GM19438 (cell line): Measurements from ENCODE around the gene RADIL.

Experiments used
- ATAC-seq: cut with Tn5 transposase; IDR thresholded peaks from one replicate; pipeline ENCODE4 v1.9.1; 2021; ENCODE audit warnings: low read depth; ENCODE audit not compliant: unreplicated experiment

RADIL gene

DNA sequence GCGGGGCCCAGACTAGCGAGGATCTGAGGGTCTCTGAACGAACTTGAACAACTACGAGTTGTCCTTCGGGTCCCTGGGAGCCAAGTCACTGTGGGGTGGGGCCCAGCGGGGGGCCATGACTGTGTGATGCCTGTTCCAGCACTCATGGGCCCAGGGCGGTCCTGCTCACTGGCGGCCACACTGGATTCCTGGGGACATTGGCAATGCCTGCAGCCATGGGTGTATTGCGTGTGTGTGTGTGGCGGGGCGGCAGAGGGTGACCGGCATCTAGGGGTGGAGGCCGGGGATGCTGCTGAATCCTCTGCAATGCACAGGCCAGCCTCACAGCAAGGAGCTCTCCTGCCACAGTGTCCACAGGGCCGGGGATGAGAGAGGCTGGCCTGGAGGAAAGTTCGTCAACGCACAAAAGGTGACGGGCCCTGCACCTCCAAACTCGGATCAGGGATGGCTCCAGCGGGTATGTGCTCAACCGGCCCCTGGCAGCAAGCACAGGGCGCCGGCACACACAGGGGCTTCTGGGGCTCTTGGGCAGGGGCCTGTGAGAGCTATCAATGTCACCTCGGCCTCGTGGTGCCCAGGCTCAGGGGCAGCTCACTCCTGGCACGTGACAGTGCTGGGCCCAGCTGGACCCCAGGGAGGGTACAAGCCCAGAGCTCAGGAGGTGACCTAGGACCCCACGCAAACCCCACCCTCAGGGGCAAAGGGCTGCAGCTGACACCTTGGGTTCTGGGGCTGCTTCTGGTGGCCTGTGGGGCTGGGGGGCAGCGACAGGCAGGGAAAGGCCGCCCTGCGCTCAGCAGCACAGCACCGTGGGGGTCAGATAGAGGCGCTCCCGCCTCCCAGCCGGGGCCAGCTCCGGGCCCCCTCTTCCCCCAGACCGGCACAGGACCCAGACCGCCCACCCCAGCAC is 49.6 kb downstream of the RADIL start:
- no peak for ATAC-seq

DNA sequence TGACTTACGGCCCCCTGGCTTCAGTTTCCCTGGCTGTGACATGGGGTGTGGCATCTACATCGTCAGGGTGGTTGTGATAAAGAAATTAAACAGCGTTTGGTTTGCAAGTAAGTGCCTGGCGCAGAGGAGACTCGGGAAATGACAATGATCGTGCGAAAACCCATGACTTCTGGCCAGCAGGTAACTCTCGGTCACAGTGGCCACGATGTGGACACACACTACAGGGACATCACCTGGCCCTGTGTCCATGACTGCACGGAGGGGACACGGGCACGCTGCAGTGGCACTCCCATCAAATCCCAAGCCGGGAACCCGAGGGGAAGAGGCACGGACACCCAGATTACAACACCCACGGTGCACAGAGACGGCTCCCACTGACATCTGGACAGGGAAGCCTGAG is 50.3 kb downstream of the RADIL start:
- no peak for ATAC-seq

DNA sequence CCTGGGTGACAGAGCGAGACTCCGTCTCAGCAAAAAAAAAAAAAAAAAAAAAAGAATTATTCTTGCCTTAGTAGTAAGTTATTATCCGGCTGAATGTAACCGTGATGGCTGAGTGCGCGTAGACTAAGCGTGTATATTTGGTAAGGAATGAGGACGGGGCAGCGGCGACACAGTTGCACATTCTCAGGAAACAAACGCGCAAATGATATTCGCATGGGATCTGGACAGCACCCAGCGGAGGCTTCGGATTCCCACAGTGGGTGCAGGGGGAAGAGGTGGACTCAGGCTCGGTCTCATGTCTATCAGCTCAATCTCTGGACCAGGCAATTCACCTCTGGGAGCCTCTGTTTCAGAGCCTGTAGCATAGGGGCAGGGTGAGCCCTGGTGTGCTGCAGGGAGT is 50.8 kb downstream of the RADIL start:
- no peak for ATAC-seq

DNA sequence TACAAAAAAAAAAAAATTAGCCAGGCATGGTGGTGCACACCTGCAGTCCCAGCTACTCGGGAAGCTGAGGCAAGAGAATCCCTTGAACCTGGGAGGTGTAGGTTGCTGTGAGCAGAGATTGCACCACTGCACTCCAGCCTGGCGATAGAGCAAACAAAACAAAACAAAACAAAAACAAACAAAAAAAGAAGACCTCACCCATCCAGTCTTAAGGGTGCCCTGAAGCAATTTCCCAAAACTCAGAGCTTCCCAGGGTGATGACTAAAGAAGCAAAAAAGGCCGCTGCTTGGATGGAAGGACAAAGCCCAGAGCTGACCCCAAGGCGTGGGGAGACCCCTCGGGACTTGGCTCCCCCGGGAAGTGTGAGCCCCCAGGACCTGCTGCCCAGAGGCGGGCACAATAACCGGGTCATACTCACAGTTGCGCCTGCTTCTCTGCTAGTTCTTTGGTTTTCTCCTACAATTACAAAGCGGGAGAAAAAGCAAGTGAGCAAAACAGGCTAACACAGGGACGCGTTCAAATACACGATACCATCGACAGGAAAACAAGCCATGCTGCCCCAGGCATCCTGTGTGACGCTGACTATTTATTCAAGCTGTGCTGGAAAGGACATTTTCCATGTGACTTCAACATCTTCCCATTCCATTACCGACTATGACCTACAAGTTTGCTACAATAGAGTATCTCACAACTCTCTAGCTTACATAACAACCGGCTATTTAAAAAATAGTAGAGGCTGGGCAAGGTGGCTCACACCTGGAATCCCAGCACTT is 51.6 kb downstream of the RADIL start:
- ATAC-seq, result no peak

DNA sequence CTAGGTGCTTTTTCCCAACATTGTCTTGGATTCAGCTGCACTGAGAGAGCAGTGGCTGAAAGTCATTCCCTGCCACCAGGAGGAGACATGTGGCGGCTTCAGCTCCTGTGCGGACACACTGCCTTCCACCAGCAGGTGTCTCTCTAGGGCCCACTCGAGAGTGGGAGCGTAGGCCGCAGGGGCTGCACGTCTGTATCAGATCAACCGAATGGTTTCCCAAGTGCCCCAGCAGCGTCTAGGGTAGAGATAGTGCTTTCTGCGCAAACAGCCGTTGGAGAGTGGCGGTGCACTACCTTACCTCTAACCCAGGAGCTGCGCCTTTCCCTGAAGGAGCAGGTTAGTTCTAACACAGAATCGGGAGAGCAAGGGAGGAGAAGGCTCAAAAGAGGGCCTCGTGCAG is 53.3 kb downstream of the RADIL start:
- ATAC-seq, result no peak

DNA sequence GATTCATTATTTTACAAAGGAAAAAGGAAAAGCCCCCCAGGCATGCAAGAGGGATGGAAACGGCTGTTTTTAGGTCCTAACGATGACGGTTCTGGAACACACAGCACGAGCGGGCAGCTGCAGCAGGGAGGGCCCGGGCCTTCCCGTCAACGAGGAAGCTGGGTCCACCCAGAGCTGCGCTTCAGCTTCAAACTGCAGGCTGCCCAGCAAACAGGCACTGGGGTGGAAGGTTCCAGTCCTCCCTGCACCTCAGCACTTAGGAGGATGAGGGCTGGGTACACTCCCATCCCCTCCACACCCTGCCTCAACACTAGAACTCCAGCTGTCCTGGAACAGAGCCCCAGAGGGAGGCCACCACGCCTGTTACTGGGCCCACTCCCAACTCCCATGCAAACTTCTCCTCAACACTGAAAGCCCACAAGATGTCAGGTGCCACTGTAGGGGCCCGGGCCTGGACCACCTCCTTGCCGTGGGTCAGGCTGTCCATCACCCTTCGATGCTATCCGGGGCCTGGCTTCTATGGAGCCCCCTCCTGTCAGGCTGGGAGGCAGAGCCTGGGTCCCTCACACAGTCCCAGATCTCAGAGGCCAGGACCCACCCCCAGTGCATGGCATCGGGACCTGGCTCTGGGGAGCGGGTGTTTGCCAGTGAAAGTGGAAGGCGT is 54.7 kb downstream of the RADIL start:
- no peak for ATAC-seq

DNA sequence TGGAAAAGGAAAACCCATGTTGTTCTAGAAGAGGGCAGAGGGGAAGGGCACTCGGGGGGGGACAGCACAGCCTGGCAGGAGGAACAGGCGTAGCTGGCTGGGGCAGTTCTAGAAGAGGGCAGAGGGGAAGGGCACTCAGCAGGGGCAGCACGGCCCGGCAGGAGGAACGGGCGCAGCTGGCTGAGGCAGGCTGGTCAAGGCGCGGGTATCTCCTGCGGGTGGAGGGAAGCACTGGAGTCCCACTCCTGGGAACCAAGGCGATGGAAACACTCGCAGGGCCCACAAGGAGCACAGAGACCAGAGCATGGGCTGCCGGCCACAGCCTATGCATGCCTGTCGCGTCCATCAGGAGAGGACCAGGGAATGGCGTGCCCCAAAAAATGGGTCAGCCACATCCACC is 58.4 kb downstream of the RADIL start:
- ATAC-seq, result no peak

DNA sequence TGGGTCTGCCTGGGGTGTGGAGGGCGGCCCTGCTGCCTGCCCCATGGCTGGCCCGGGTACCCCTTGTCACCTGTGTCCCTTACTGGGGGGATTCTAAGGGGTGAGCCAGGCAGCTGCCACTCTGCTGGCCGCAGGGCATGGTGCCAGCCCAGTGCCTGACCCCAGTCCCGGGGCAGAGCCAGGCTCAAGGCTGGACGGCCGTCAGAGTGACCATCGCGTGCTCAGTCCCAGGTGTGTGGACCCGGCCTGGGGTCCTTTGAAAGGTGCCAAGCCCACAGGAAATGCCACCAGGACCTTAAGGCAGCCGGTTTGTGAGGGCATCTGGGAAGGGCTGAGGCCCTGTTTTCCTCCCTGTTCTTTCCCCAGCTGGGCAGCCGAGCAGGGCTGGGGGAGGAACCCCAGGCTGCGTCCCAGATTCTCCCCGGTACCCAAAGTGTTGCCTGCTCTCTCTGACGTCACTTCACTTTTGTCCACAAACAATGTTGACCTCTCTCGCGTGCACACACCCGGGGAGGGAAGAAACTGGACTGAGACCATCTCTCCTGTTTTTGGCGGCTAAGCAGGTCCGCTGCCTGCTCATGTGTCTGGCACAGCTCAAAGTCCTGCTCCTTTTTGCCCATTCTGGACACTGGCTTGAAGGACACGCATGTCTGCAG is 59.3 kb downstream of the RADIL start:
- ATAC-seq, result no peak

DNA sequence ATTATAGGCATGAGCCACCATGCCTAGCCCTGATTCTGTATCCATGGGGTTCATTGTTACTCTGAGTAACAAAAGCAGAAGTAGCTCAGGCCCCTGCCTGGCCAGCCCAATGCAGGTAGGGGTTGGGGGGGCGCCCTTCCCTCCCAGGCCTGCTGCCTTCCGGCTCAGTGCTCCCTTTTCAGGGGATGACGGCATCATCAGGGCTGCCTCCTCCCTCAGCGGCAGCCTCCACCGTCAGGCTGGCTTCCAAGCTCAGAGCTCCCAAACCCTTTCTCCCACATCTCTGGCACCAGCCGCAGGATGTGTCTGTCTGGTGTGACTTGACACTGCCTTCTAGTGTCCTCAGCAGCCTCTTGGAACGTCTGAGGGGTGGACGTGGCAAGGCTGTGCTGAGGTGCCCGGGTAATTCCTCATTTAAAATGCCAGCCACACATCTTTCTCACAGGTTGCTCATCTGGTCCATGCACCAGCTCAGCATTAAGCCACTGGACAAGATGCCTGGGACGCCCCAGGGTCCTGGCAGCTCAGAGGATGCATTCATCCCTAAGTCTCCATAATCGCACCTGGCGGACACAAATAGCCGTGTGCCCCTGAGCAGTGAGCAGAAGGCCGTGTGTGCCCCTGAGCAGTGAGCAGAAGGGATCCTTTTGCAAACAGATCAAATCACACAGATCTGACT is 59.9 kb downstream of the RADIL start:
- no peak for ATAC-seq

DNA sequence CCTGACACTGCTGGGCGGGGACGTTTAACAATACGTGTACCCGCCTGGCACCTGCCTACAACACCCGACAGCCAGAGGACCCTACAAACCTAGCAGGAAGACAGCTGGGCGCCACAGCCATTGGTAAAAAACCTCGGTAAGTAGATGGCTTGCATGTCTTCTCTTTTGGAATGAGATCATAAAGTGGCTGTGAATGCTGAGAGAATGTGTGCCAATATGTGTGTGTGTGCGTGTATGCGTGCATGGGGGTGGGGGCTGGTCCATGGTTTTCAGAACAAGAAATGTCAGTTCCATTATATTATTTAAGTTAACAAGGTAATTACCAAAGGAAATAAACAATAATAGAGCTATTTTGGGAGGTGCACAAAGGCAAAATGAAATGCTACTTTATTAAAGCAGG is 60.8 kb downstream of the RADIL start:
- no peak for ATAC-seq

DNA sequence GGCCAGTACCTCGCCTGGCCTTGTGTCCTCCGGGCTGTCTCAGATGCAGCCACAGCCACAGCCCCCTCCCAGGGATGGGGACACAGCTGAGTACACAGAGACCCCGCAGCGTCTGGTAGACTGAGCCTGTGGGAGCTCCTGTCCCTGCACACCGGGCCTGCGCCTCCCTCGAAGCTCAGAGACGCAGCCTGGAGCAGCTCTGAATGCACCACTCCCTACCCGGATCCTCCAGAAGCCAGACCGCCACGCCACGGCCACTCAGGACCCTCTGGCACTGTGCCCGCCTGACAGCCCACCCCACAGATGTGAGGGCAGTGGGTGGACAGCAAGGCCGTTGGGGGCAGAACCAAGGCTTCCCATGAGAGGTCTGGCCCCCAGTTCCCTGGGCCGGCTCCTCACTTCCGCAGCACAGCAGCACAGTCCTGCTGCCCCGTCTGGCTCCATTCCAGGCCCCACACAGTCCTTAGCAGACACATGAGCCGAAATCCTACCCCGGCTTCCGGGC is 62.5 kb downstream of the RADIL start:
- ATAC-seq, result no peak

DNA sequence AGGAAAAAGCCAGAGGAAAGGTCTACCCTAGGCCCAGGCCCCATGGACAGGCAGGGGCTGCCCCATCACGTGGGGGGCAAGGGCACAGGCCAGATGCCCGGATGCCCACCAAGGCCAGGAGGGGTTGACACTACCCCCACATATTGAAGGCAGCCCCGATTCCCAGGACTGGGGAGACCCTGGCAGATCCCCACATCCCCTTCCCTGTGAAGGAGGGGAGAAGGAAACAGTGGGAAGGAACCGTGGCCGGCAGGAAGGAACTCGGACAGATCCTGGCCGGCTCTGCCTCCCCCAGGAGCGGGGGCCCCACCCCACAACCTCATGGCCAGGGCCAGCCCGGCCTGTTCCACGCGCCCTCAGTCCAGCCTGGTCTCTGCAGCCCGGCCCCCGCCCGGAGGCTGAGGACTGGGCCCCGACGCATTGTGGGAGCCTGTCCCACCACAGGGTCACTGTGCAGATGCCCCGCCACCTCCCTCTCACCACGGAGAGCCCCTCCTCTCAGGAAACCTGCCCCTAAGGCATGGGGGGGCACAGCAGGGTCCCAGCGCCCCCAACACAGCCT is 63.0 kb downstream of the RADIL start:
- ATAC-seq, result no peak

DNA sequence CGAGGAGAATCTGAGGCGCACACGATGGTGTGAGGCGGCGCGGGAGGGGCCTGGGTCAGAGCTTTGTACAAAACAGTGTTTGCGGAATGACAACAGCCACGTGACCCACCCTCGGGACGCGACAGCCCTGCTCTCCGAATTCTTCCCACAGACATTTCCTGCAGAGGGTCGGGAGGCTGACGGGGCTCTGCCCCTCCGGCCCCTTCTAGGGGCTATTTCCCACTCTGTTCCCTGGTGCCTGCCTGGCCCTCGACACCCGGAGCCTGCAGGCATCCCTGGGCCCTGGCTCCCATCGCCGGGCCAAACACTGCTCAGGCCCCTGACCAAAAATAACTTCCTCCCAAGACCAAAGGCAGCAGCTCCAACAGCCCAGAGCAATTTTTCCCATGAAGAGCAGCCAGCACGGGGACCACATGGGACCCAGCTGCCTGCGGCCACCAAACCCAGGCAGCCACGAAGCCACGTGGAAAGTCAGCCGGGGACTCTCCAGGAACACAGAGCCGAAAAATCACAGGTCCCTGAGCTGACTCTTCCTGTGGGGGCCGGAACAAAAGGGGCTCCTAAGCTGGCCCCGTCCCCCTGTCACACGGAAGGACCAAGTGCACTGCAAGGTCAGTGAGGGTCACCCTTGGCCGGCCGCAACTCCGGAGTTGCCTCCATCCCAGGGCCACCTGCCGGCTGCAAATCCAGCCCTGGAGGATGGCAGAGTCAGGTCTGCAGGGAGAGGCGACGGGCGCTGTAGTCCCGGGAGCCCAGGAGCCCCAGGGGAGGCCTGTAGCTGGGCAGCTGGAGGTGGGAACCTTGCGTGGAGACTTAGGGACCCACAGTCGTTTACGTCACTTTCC is 63.7 kb downstream of the RADIL start:
- no peak for ATAC-seq

DNA sequence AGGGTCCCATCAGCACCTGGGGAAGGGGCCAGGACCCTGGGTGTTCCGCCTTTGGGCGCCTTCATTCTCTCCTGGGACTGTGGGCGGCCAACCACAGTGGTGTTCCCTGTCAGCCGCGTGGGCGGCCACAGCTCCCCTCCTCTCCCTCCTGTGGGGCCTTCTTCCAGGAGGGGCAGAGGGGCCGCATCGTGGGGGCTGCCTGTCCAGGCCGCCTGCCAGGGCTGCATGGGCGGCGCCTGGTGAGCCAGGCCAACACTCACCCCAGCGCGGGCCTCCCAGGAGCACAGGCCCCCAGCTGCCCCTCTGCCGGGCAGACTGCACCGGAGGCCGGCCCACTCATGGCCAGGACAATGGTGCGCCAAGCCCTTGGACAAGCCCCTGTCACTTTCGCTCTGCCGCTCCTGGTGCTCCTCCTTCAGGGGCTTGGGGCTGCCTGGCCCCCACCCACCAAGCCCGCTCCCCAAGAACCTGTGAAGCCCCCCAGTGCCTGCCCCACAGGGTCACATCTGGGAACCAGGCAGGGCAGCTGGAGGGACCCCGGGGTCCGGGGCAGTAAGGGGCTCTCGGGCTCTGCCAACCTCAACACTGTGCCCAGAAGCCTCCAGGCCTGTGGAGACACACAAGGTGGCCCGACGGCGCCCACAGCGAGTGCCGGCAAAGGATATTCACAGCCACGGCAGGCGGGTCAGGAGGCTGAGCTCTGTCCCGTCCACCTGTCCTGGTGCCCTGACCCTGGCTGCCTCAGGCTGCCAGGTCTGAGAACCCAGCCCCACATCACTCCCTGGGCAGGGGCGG is 65.3 kb downstream of the RADIL start:
- no peak for ATAC-seq

DNA sequence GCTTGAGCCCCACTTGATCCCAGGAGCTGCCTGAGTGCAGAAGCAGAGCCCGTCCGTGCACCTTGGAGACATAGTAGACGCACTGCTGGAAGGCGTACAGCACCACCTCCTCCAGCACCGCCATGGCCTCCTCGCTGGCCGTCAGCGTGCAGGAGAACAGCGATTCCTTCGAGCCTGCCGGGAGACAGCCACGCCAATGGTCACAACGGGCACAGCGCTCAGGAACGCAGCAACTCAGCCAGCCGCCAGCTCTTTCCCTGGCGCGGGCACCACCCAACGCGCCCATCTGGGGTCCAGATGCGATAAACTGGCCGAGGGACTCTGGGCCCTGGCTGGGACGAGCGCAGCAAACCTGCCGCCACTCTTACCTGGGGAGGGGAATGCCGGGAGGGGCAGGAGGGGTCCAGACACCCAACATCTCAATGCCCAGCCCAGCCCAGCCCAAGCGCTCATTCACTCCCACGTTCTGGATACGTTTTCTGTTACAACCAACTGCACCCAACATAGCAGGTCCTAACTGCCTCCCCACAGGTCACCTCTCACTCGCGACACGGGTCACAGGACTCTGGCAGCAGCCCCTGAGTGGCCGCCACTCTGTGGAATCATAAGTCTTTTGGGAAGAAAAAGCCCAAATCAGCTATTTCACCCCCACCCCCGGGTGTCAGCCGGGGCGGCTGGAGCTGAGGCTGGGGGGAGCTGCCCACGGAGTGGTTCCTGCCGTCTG is 66.2 kb downstream of the RADIL start:
- no peak for ATAC-seq

DNA sequence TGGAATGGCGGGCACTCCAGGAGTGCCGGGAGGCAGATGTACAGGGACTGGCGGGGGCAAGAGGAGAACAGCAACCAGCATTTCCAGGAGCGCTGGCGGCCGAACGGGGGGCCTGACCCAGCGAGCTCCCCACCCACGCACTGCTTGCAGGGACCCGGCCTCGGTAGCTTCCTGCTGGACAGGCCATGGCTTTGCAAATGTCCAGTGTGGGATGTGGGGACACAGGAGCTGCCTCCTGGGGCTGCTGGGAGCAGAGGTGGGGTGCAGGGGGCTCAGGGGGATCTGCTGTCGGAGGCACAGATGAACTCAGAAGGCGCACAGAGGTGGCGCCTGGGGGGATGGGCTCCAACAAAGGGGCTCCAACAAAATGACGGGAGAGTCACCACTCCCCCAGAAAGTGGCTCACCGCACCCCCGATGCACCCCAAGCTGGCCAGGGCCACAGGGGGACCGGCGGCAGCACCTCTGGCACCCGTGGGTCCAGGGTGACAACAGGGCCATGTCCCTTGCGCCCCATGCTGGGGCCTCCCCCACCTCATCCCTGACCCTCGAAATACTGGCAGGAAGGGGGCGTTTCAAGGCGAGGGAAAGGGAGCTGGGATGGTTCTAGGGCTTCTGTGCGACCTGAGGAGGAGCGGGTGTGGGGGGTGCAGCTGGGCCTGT is 67.0 kb downstream of the RADIL start:
- no peak for ATAC-seq
